T-helper 17 cell (primary cell): ENCODE data around the gene CDH22. TPM values are rescaled to one million over a fixed set of nuclear protein-coding genes. Genes with fewer than 3 reads are reported as not detected.
A peak's percentile ranks its signal among the peaks of the same experiment; 100 is the strongest.

Source experiments
- ATAC-seq: fragments of 150-1000 bp; cut with Tn5 transposase; 2 replicates; pipeline ENCODE4 v1.10.0; 2021; ENCODE audit warnings: mild to moderate bottlenecking, moderate library complexity
- DNase-seq, 3 donors: peaks; one replicate each; pipeline versions ENCODE4 v3.0.0 to v3.0.0-alpha.2; 2020 to 2021
- H3K9me3 ChIP-seq: one replicate; pipeline ENCODE4 v1.7.0; 2013; ENCODE audit warnings: low read length, mild to moderate bottlenecking; ENCODE audit not compliant: control insufficient read depth, poor library complexity, severe bottlenecking
- H3K27ac Mint-ChIP-seq: one replicate; pipeline ENCODE4 v1.8.0; 2022; ENCODE audit warnings: mild to moderate bottlenecking, moderate library complexity, mixed read lengths
- H3K27me3 Mint-ChIP-seq: one replicate; pipeline ENCODE4 v1.8.0; 2022; ENCODE audit warnings: mixed read lengths
- H3K36me3 Mint-ChIP-seq: one replicate; pipeline ENCODE4 v1.8.0; 2022; ENCODE audit warnings: low read depth, mixed read lengths
- H3K4me1 Mint-ChIP-seq: one replicate; pipeline ENCODE4 v1.8.0; 2022; ENCODE audit warnings: mild to moderate bottlenecking, mixed read lengths
- H3K4me3 Mint-ChIP-seq: one replicate; pipeline ENCODE4 v1.8.0; 2022; ENCODE audit warnings: mild to moderate bottlenecking, moderate library complexity, mixed read lengths
- total RNA-seq, 4 donors: library from RNA in 2 of 4; stranded (reverse) in 2 of 4; gene quantifications; one replicate each; pipeline ENCODE4 v1.2.3 and lab custom pipeline; 2022 to 2026

CDH22 gene
- total RNA-seq, 2 donors from 2014 or later, result not detected

DNA sequence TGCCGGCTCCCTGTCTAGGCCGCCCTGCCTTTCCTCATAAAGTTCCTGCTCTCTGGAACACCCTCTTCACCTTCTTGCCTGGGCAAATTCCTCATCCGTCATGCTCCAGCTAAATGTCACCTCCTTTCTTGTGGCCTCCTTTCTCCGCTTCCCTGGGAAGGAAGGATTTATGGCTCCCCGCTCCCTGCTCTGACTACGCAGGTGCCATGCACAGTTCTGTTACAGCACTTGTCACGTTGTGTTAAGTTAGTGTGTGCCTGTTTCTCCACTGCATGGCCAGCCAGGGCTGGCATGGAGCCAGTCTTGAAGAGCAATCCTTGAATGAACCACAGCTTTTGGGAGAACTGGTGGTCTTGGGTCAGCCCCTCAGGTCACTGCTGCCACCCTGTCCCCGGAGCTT lies 128.4 kb downstream of the CDH22 start:
- Mint-ChIP-seq H3K27ac (no peak overlapping the region), H3K27me3 (peaks cover 60% of the 10 kb centered on the region), H3K4me3 (no peak overlapping the region), H3K4me1 (peaks cover 2% of the 10 kb centered on the region), H3K36me3 (peaks cover 3% of the 10 kb centered on the region)
- ATAC-seq (no peak), DNase-seq (no peak)
- no peaks in the 10 kb centered on the region for H3K9me3 ChIP-seq

DNA sequence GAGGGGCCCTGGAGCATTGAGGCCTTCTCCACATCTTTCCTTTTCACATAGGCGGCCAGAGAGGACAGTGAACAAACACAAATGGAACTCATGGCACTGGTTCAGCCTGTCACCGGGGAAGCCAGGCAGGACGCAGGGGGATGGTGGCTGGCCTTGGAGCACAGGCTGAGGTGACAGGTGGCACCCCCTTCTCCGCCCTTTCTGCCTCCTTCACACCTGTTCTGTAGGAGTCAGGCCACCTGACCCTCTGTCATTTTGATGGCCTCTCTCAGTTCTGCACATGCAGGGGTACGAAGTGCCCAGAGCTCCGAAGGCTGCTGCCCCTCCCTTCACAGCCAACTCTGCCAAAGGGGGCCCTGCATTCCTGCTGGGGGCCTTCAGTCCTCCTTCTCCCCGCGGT lies 129.4 kb downstream of the CDH22 start:
- no peak for DNase-seq
- H3K36me3 Mint-ChIP-seq, result peaks cover 3% of the 10 kb centered on the region
- peaks cover 63% of the 10 kb centered on the region for H3K27me3 Mint-ChIP-seq
- no peak overlapping the region for H3K27ac Mint-ChIP-seq
- H3K9me3 ChIP-seq, result no peaks in the 10 kb centered on the region
- no peak overlapping the region for H3K4me3 Mint-ChIP-seq
- H3K4me1 Mint-ChIP-seq, result peaks cover 2% of the 10 kb centered on the region
- no peak for ATAC-seq

DNA sequence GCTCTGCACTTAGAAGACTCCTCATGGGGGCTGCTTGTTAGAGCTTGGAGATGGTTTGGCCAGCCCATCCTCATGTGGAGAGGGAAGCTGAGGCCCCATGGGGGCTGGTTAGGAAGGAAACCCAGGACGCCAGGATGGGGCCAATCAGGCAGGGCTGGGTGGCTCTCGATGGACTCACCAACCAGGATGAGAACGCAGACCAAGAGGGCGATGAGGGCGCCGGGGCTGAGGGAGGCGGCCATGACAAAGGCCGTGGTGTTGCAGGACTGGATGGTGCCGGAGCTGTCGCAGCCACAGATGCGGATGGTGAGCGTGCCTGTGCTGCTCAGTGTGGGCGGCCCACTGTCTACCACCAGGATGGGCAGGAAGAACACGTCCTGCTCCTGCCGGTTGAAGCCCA lies 130.5 kb downstream of the CDH22 start:
- H3K9me3 ChIP-seq, result no peaks in the 10 kb centered on the region
- DNase-seq (no peak), ATAC-seq (no peak)
- Mint-ChIP-seq H3K36me3 (peaks cover 3% of the 10 kb centered on the region), H3K27ac (no peak overlapping the region), H3K4me1 (peaks cover 2% of the 10 kb centered on the region), H3K4me3 (no peak overlapping the region), H3K27me3 (peaks cover 73% of the 10 kb centered on the region)

DNA sequence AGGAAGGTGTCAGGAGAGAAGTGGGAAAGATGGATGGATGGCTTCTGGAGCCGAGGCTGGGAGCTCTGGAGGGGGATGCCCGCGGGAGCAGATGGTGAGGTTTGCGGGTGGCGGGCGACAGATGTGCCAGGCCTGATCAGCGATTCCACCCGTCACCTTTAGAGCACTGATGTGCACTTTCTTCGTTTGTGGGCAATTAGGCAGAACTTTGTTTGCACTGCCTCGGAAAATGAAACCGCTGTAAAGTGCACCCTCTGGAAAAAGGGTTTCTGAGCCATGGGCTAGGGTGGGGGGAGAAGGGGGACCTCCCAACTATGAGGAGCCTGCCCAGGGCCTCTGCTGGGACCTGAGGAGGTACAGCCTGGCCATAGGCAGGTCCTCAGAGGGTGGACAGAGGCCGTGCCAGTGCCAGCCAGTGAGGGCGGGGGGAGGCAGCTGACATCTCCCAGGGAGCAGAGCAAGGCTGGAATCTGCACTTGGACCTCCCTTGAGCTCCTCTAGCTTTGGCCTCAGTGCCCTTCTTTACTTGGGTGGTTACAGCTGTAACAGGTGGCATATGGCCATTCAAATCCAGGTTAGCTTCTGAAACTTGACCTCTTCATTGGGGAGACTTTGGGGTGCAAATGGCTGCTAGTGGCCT lies 131.4 kb downstream of the CDH22 start:
- no peak for DNase-seq
- Mint-ChIP-seq H3K27me3 (peaks cover 74% of the 10 kb centered on the region), H3K4me3 (no peak overlapping the region), H3K4me1 (peaks cover 2% of the 10 kb centered on the region), H3K27ac (no peak overlapping the region), H3K36me3 (peaks cover 6% of the 10 kb centered on the region)
- no peak for ATAC-seq
- H3K9me3 ChIP-seq, result no peaks in the 10 kb centered on the region

DNA sequence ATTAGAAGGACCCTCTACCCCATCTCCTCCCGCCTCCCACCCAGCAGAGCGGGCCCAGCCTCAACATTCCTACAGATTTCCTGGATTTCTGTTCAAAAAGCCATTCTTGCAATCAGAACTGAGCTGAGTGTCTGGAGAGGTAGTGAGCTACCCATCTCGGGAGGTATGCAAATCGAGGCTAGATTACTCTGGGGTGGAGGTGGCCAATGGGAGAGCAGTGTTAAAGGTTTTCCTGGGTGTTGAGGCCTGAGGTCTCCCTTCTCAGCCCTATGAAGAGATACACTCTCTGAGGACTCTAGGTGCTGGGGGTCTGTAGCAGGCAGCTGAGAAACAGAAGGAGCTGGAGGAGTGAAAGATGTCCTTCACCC lies 133.2 kb downstream of the CDH22 start:
- Mint-ChIP-seq H3K4me3 (peak overlapping the region; percentile 43), H3K4me1 (peaks cover 2% of the 10 kb centered on the region), H3K27ac (no peak overlapping the region), H3K36me3 (peaks cover 6% of the 10 kb centered on the region), H3K27me3 (peaks cover 87% of the 10 kb centered on the region)
- no peak for DNase-seq
- ATAC-seq, result no peak
- H3K9me3 ChIP-seq, result no peaks in the 10 kb centered on the region

DNA sequence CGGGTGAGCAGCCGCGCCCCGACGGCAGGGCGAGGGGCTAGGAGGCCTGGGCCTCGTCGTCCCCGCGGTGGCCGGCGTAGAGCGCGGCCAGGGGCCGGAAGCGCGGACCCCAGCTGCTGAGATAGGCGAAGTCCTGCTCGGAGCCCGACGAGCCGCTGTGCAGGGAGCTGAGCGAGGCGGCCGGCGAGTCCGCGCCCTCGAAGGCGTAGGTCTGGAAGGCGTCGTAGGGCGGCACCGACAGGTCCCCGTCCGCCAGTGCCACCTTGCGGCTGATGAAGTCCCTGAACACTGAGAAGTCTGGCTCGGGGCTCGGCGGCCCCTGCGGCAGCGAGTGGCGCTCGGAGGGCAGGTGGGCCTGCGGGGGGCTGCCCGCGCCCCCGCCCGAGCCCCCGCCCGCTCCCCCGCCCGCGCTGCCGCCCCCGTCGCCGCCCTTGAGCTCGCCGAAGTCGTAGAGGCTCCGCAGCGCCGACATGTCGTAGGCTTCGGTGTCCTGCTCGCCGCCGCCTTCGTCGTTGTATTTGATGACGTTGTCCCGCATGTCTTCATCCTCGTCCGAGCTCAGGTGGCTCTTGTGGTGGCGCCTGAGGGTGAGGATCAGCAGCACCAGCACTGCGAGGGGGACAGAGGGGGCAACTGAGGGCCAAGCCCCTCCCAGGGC lies 133.7 kb downstream of the CDH22 start:
- ATAC-seq (peak; percentile 96), DNase-seq (peak; percentile 49 to 67 (median 60))
- peak overlapping the region; percentile 43 for H3K4me3 Mint-ChIP-seq
- no peaks in the 10 kb centered on the region for H3K4me1 Mint-ChIP-seq
- H3K27me3 Mint-ChIP-seq, result peaks cover 87% of the 10 kb centered on the region
- peaks cover 6% of the 10 kb centered on the region for H3K36me3 Mint-ChIP-seq
- no peak overlapping the region for H3K27ac Mint-ChIP-seq
- H3K9me3 ChIP-seq, result no peaks in the 10 kb centered on the region

DNA sequence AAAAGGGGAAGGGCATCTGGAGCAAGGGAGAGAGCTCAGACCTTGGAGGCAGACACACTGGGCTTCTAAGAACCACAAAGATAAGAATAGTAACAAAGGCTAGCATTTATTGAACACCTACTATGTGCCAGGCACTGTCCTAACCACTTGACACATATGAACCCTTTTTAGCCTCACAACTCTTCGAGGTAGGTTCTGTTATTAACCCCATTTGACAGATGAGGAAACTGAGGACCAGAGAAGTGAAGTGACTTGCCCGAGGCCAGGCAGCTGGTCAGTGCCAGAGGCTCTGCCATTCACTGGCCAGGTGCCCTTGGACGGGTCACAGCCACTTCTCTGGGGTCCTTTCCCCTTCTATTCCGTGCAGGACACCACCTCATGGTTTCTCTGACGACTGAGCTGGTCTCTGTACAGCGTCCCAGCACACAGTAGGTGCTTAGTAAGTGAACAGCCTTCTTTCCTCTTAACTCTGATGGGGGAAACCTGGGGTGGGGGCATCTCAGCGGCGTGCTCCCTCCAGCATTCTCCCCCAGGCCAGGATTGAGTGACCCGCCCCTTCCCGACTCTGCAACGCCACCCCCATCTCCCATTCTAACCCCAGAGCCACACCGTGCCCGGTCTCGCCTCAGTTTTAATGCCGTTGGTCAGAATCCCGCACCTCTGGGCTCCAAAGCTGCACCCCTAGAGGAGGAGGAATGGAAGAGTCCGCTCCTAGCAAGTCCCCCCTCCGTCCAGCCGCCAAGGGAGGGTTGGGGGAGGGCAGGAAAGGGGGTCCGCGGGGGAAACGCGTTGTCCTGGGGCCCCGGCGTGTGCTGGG lies 134.4 kb downstream of the CDH22 start:
- Mint-ChIP-seq H3K27me3 (peaks cover 86% of the 10 kb centered on the region), H3K36me3 (peaks cover 6% of the 10 kb centered on the region), H3K4me3 (no peak overlapping the region), H3K4me1 (no peaks in the 10 kb centered on the region), H3K27ac (no peak overlapping the region)
- H3K9me3 ChIP-seq, result no peaks in the 10 kb centered on the region
- DNase-seq (no peak), ATAC-seq (no peak)

DNA sequence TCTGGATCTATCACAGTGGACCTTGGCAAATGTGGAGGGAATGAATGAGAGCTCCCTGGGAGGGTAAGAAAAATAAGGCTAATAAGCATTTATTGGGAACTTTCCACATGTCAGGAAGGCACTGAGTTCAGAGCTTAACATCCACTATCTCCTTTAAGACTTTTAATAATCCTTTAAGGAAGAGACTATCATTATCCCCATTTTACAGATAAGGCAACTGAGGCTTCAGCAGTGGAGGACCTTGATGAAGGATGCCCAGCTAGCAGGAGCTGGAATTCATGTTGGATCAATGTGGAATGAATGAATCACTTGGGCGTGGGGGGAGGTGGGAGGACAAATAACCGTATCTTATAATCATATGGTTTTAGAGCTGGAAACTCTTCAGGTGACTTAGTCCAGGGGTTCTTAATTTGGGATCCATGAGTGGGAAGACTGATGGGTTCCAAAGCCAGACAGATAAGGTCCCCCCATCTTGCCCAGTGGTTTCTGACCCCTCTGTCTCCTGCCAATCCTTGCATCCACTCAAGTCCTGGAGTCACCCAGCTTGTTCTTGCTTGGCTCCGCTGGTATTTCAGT lies 135.2 kb downstream of the CDH22 start:
- no peak overlapping the region for H3K4me3 Mint-ChIP-seq
- H3K27me3 Mint-ChIP-seq, result peaks cover 86% of the 10 kb centered on the region
- H3K4me1 Mint-ChIP-seq, result no peaks in the 10 kb centered on the region
- H3K9me3 ChIP-seq, result no peaks in the 10 kb centered on the region
- no peak for DNase-seq
- peaks cover 6% of the 10 kb centered on the region for H3K36me3 Mint-ChIP-seq
- no peak for ATAC-seq
- no peak overlapping the region for H3K27ac Mint-ChIP-seq

DNA sequence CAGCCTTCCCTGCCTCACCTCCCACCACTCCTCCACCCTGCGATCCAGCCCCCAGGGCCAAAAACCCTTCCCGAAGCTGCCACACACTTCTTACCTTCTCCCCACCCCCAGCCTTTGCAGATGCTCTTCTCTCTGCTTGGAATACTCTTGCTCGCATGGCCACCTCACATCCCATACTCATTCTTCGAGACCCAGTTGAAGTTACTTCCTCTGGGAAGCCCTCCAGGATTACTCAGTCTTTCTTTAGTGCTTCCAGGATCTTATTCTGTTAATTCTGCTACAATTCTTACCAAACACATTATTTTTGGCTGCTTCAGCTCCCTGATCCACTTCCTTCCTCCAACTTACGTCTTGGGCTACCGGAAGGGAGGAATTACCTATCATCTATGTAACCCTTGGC lies 135.8 kb downstream of the CDH22 start:
- DNase-seq (no peak), ATAC-seq (no peak)
- Mint-ChIP-seq H3K4me1 (no peaks in the 10 kb centered on the region), H3K27me3 (peaks cover 84% of the 10 kb centered on the region), H3K36me3 (peaks cover 6% of the 10 kb centered on the region), H3K27ac (no peak overlapping the region), H3K4me3 (no peak overlapping the region)
- no peaks in the 10 kb centered on the region for H3K9me3 ChIP-seq

DNA sequence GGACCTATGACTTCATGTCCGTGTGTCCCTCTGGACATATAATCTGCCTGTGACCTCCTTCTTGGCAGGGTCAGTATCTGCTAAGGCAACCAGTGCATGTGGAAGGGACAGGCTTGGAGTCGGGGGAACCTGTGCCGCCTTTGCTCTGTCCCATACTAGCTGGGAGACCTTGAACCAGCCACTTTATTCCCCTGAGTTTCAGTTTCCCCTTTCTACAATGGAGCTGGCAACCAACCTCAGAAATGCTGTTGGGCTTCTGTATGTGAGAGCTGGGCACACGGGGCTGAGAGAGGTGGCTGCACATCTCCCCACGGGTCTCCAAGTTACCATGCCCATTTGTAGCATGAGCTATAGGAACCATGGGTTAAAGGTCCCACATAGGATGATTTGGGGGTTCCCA lies 136.4 kb downstream of the CDH22 start:
- no peak overlapping the region for H3K27ac Mint-ChIP-seq
- ATAC-seq (no peak), DNase-seq (no peak)
- no peaks in the 10 kb centered on the region for H3K4me1 Mint-ChIP-seq
- H3K9me3 ChIP-seq, result no peaks in the 10 kb centered on the region
- H3K4me3 Mint-ChIP-seq, result no peak overlapping the region
- peaks cover 6% of the 10 kb centered on the region for H3K36me3 Mint-ChIP-seq
- H3K27me3 Mint-ChIP-seq, result peaks cover 85% of the 10 kb centered on the region

DNA sequence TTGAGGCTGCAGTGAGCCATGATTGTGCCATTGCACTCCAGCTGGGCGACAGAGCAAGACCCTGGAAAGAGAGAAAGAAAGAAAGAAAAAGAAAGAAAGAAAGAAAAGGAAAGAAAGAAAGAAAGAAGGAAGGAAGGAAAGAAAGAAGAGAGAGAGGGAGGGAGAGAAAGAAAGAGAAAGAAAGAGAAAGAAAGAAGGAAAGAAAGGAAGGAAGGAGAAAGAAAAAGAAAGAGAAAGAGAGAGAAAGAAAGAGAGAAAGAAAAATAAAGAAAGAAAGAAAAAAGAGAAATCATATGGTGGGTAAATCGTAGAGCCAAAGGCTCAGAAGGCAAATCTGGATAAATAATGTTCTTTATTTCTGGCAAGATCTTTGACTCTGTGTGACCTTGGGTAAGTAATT lies 136.8 kb downstream of the CDH22 start:
- ATAC-seq (no peak), DNase-seq (no peak)
- peaks cover 85% of the 10 kb centered on the region for H3K27me3 Mint-ChIP-seq
- H3K4me3 Mint-ChIP-seq, result no peak overlapping the region
- no peaks in the 10 kb centered on the region for H3K9me3 ChIP-seq
- peaks cover 5% of the 10 kb centered on the region for H3K36me3 Mint-ChIP-seq
- no peaks in the 10 kb centered on the region for H3K4me1 Mint-ChIP-seq
- no peak overlapping the region for H3K27ac Mint-ChIP-seq

DNA sequence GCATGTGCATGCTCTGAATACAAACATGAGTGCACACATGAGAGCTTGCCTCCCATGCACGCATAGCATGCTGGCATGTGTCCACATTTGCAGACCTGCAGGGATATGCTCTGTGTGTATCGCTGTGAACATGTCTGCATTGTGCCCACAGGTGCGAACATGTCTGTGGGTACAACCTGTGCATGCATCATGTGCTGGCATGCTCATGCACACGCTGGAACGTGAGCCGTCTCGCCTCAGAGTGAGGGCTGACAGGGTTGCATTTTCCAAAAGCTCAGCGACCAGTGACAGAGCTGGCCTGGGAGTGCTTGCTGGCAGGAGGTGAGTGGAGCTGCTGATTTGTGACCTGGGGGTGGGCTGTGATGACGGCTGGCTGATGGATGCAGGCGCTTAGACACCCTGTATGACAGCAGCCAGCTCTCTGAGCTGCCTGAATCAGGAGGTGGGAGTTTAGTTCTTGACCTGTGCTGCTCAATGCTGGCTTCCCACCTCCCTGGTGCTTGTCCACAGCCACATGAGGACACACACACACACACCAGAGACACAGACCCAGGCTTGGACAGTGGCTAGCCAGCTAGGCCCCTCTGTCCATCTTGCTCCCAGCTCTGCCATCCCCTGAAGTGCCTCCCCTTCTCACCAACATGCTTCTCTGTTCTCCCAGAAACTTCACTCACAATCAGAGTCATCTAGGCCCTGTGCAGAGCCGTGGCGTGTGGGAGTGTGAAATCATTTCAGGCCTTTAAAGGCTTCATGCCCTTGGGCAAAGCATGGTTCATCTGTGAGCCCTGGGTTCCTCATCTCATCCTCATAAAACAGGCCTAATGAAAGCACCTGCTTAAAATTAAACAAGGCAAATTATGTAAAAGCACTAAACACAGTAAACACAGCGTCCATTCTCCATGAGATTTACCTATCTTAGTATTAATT lies 138.8 kb downstream of the CDH22 start:
- Mint-ChIP-seq H3K27ac (no peak overlapping the region), H3K36me3 (peaks cover 9% of the 10 kb centered on the region), H3K27me3 (peaks cover 82% of the 10 kb centered on the region), H3K4me3 (no peak overlapping the region), H3K4me1 (peaks cover 2% of the 10 kb centered on the region)
- DNase-seq, result no peak
- no peaks in the 10 kb centered on the region for H3K9me3 ChIP-seq
- ATAC-seq, result no peak
